ENCODE data around the gene HTR3A. TPM values are rescaled to one million over a fixed set of nuclear protein-coding genes. Genes with fewer than 3 reads are reported as not detected.

The HTR3A gene
- total RNA-seq, 1 experiment from 2014 or later: not detected

DNA sequence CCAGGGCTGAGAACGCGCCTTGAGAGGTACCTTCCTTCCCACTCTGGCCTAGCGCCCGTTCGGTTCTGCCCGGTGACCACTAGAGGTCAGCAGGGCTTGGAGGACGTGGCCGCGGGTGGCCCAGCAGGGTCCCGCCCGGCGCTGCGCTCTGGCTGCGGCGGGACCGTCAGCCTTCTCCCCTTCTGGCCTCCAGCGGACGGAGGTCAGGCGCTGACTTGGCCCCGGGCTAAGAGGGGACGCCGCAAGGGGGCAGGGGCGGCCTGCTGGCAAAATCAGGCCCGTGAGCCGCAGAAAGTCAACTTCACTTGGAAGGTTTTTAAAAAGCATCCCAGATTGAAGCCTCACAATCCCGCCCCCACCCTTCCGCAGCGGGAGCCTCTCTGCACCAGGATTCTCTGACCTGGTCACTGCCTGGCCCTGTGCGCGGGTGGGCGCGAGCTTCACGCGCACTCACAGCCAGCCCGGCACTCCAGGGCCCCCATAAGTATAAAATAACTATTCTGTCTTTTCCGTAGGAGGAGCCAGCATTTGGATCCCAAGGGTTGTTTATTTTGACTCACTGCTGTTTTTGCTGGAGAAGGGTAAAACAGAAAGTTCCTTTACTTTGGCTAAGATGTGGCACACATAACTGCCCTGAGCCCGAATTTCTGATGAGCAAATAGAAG, 61.4 kb downstream of the HTR3A start:
- in situ Hi-C loops (cut with HindIII; ENCODE audit: low pct_unique_long_range_greater_than_20kb, low sequenced_read_pairs): no loop called here
- peak; percentile 61 for DNase-seq (ENCODE audit: low read depth, low spot score)

DNA sequence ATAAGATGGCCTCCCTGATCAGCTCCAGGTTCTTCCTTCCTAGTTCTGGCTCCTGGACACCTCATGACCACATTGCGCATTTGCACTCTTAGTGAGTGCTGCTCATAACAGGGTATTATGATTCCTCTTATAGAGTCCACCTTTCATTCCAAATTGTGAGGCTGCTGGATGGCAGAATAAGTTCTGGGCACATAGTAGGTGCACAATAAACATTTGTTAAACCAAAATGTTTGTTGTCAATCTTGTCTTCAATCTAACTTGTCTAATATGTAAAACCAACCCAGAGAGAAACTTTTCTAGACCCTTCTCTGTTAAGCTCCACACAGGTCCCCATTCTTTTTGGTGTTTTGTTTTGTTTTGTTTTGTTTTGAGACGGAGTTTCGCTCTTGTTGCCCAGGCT, 62.0 kb downstream of the HTR3A start:
- in situ Hi-C loops (cut with HindIII; ENCODE audit: low pct_unique_long_range_greater_than_20kb, low sequenced_read_pairs): no loop called here
- no peak for DNase-seq (ENCODE audit: low read depth, low spot score)

DNA sequence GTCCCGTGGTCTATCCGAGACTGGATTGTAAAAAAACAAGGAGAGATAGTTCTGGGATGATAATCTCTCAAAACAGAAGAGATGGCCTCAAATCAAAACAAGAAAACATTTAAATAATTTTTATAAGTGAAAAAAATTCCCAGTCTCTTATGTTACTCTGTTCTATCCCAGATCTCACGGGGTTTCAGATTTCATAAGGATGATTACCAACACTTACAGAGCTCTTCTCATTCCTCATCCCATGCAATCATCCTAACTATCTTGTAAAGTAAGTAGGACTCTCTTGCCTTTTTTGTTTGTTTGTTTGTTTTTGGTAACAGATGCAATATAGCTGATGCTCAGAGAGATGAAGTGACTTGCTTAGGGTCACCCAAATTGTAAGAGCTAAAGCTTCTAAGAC, 64.6 kb downstream of the HTR3A start:
- no peak for DNase-seq (ENCODE audit: low read depth, low spot score)
- in situ Hi-C loops (cut with HindIII; ENCODE audit: low pct_unique_long_range_greater_than_20kb, low sequenced_read_pairs): no loop called here

Other genes with a start within 250 kb of the HTR3A start
- 17.3 and 19.8 TPM in 2 replicates for gene ZW10, start 201.4 kb upstream of the HTR3A start, total RNA-seq (2014; rRNA removed; shearing (Covaris generic))
- gene CLDN25, start 195.3 kb upstream of the HTR3A start, total RNA-seq (2014; rRNA removed; shearing (Covaris generic)): not detected in 2 replicates
- gene USP28, start 99.5 kb upstream of the HTR3A start, total RNA-seq (2014; rRNA removed; shearing (Covaris generic)): 26.0 and 34.7 TPM in 2 replicates
- gene HTR3B, start 70.3 kb upstream of the HTR3A start, total RNA-seq (2014; rRNA removed; shearing (Covaris generic)): 0.24 and 0.55 TPM in 2 replicates
- not detected in 2 replicates for gene ZBTB16, start 84.6 kb downstream of the HTR3A start, total RNA-seq (2014; rRNA removed; shearing (Covaris generic))

All from SK-MEL-5 (cell line).